HG03565 (cell line): ENCODE measurements around the gene OBP2B.
"Not testable (repeated sequence)": the region's sequence is repeated elsewhere in the genome, so short reads cannot be mapped to it uniquely, and the experiment has no call there.

ENCODE experiments used
- ATAC-seq: cut with Tn5 transposase; IDR thresholded peaks from one replicate; pipeline ENCODE4 v1.9.1; 2021; ENCODE audit warnings: mild to moderate bottlenecking, moderate library complexity; ENCODE audit not compliant: unreplicated experiment

The OBP2B gene

GRCh38 chr9:133223159-133223756 is 14.2 kb upstream of the OBP2B start:
- not testable (repeated sequence) for ATAC-seq

DNA sequence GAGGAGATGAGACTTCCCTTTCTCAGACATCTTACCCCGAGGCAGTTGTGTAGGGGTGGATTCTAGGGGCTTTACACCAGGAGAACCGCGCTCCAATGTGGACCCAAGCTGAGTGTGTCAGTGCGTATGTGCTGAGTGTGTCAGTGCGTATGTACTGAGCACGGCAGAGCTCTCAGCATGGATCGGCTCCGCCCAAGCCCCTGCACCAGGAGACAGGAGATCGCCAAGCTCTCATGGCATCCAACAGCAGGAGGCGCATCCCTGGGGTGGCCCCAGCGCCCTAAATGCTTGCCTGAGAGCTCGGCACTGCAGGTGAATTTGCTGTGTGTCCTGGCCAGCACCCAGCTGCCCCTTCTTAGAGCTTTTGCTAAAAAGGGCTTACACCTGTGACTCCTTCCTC is 12.9 kb upstream of the OBP2B start:
- not testable (repeated sequence) for ATAC-seq

GRCh38 chr9:133221177-133221809 is 12.2 kb upstream of the OBP2B start:
- no peak for ATAC-seq

DNA sequence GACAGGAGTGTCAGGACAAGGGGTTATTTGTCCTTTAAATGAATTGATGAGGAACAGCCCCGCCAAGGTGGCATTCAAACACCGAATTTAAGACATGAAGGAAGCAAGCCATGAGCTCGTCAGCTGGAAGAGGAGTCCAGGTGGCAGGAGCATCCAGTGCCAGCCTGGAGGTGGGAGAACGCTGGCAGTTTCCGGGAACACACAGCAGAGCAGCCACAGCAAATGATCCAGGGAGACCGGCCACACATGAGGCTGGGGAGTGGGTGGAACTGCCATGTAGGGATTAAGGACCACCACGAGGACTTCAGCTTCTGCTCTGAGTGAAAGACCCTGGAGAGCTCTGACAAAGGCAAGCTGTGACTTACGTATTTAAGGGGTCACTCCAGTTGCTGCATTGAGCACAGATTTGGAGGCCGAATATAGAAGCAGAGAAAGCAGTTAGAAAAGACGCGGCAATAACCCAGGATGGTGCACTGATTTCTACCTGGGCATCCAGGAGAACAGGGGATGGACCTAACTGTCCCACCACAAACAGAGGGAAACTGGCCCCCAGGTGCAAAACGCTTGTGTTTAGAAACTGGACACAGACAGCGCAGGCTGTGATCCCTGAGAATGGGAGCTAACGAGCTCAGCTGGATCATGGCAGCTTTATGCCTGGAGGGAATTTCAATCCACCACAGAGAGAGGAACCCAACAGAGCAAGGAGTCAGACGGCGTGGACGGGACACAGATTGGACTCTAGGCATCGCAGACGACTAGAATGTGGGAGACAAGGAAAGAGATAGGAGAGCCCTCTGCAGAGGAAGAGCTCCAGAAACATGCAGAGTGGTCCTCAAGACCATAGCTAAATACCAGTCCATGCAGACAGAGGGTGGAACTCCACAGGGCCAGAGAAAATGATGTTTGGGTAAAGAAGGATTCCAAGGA is 9.3 kb upstream of the OBP2B start:
- not testable (repeated sequence) for ATAC-seq

GRCh38 chr9:133217333-133217988 is 8.4 kb upstream of the OBP2B start:
- not testable (repeated sequence) for ATAC-seq

DNA sequence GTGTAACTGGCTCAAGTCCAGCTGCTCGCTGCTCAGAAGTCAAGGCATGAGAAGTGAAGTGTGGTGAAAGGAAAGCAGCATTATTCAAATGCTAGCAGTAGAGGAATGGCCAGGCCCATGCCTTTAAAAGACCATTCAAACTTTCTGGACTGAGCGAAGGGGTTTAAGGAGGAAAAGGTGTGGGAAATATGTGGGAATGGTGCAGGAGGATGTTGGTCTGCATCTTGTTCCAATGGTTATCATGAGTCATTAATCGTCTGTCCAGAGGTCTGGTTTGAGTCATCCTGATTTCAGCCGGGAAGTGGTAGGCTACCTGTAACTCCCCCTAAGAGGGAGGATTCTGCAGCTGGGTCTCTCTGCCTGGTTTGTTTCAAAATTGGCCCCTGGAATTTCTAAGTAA is 5.2 kb upstream of the OBP2B start:
- ATAC-seq: not testable (repeated sequence)

GRCh38 chr9:133210609-133211008 is 1.6 kb upstream of the OBP2B start:
- no peak for ATAC-seq

- ATAC-seq: no peak
Observed at GRCh38 chr9:133210202-133210532, 1.1 kb upstream of the OBP2B start.

GRCh38 chr9:133209327-133210201 is 514 bp upstream of the OBP2B start:
- not testable (repeated sequence) for ATAC-seq

- ATAC-seq: not testable (repeated sequence)
Observed at GRCh38 chr9:133208171-133208879, 725 bp downstream of the OBP2B start.

DNA sequence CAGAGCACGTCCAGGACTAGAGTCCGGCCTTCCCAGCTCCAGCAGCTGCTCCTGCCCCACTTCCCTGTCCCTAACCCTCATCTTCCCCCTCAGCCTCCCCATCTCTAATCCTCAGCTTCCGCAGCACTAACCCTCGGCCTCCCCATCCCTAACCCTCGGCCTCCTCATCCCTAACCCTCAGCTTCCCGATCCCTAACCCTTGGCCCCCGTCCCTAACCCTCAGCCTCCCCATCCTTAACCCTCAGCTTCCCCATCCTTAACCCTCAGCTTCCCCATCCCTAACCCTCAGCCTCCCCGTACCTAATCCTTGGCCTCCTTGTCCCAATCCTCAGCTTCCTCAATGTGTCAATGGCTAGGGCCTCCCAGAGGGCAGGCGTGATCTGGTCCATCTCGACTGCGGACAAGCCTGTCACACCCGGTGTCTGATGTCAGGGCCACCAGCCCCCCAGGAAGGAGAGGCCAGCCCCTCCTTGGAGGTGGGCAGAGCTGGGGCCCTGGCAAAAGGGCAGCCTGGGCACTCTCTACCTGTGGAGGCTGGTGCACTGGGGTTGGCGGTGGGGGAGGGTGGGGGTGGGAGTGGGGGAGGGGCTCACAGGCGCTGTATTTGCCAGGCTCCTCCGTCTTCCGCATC is 1.4 kb downstream of the OBP2B start:
- no peak for ATAC-seq

- no peak for ATAC-seq
Observed at GRCh38 chr9:133207021-133207531, 2.0 kb downstream of the OBP2B start.

DNA sequence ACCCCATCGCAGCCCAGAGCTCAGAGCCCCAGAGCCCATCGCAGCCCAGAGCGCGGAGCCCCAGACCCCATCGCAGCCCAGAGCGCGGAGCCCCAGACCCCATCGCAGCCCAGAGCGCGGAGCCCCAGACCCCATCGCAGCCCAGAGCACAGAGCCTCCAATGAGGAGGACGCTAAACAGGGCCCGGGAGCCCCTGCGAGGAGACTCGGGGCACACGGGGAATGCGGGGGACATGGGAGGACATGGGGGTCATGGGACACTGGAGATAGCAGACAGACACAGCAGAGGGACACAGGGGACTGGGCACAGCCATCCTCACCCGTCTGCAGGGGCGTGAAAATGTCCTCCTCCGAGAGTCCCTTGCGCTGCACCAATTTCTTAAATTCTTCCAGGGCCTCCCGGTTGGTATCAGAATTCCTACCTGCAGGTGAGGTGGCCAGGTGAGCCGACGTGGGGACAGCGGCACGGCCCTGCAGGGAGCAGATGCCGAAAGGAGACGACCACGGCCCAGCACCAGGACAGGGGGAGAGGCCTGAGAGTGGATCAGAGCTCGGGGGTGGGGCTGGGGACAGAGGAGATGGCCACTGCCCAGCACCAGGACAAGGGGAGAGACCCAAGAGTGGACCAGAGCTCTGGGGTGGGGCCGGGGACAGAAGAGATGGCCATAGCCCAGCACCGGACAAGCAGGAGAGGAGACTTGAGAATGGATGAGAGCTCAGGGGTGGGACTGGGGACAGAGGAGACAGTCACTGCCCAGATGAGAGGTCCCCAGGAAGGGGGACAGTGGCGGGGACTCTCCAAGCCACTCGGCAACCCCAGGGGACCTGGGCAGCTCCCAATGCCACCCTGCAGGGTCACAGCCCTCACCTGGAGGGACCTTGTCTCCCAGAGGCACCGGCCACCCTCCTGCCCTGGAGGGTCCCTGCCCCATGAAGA is 2.8 kb downstream of the OBP2B start:
- ATAC-seq: no peak

DNA sequence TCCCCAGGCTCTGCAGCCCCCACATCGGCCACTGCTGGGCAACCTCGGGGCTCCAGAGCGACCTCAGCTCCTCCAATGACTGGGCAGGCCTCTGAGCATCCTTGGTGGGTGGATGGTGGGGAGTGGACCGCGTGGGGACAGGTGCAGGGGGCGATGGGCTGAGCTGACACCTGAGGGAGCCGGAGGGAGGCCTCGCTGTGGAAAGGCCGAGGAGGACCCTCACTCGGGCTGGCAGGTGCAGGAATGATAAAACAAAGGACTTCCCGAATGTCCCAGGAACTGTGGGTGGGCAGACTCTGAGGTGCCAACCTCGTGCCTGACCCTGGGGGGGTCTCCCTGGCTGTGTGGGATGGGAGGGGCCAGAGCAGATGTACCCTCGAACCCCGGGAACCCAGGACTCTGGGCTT is 3.6 kb downstream of the OBP2B start:
- not testable (repeated sequence) for ATAC-seq

DNA sequence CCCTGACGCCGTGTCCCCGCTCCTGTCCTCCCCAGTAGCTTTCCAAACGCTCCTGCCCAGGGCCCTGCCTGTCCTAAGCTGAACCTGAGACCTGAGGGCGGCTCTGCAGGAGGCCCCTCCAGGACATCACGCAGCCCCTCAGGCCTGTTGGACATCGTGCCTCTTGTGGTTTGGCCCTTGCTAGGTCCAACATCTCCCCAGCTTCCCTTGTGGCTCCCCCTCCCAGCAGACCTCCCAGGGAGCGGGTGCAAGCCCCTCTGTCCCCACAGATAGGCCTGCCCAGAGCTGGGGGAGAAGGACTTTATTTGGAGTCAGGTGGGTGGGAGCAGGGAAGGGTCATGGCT is 4.1 kb downstream of the OBP2B start:
- no peak for ATAC-seq

DNA sequence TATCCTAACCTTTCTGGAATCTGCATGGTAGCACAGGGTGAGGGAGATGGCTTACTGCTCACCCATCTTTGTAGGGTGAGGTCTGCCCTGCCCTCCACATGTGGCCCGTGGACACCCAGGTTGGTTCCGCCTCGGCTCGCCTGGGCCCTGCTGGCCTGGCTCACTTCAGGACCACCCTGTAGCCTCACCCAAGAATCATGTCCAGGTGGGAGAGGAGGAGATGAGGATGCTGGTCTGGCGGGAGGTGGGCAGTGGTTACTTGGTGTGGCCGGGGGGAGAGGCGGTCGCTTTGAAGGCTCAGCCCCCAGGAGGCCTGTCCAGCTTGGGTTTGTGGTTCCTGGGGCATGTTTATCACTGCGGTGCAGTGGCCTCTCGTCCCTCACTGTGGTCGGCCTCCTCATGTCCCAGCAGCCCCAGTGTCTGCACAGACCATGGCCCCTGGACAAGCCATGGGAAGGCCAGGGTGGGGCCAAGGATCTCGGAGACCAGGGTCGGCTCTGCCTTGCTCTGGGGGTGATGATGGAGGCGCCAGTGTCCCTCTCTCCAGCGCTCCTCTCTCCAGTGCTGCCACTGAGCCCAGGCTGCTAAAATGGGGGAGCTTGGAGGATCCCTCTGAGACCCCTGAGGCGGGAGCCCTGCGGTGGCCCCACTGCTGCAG is 4.6 kb downstream of the OBP2B start:
- ATAC-seq: no peak

DNA sequence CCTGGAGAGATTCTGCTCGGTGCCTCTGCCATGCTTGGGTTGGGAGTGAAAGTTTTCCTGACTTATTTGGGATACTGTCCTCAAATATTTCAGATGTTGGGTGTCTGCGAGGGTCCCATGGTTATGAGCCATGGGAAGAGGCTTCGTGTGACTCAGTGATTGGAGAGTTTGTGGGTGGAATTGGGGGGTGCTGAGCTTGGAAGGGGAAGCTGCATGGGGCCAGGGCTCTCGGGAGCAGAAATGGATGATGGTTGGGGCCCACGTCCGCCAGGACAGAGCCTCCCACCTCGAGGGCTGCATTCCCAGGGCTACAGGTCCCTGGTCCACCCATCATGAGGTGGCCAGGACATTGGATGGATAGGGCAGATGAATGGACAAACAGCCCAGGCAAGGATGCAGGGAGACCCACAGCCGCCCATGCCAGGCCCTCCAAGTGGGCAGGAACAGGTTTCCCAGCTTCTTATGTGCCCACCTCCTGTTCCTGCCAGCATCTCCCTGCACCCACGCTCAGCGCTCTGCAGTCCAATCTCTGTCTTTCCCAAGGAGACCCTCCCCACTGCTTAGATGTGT is 5.5 kb downstream of the OBP2B start:
- ATAC-seq: no peak
